K562 (cell line): ENCODE results near the gene CNTN5. TPM values are rescaled to one million over a fixed set of nuclear protein-coding genes. Genes with fewer than 3 reads are reported as not detected.

Experiments
- ATAC-seq: fragments of 200-7000 bp; cut with Tn5 transposase; 3 replicates; pipeline ENCODE4 v1.9.1; 2020; ENCODE audit warnings: moderate library complexity
- BruUV-seq: library from RNA; stranded (reverse); fragments of 400-500 nt; replicated peaks from 2 replicates; lab custom pipeline; 2021; lab: Mats Ljungman, UMichigan
- CTCF ChIA-PET: fragments of 300-600 bp; formaldehyde crosslinking; extraction: SDS; loops from one replicate; lab custom pipeline; 2021; ENCODE audit warnings: low intra/inter-chr PET ratio; lab: Yijun Ruan, JAX
- POLR2A ChIA-PET: fragments of 300-600, 350-650 bp; sonication (Branson Sonifier 250); formaldehyde crosslinking; extraction: SDS; loops from one replicate; lab custom pipeline; 2021; ENCODE audit warnings: antibody characterized with exemption, inconsistent platforms; lab: Yijun Ruan, JAX
- DNase-seq, 4 experiments: peaks; one replicate each; pipeline versions ENCODE4 v3.0.0 to v3.0.0-alpha.2; 2011 to 2018; ENCODE audit warnings: low spot score in 3 of 4, mixed read lengths in 3 of 4; ENCODE audit errors: extremely low read depth in 1 of 4
- FAIRE-seq: peaks from 2 replicates; lab custom pipeline; 2011; peaks lifted over from hg19 to GRCh38; lab: Jason Lieb, UNC
- H2AFZ ChIP-seq: 2 replicates; pipeline ENCODE4 v1.6.0; 2011; ENCODE audit warnings: low read depth, low read length, control low read depth, inconsistent platforms
- H3K27ac ChIP-seq: fragments of 200-600 bp; 3 replicates; pipeline ENCODE4 v1.8.0; 2011; ENCODE audit warnings: low read depth, mild to moderate bottlenecking, control low read depth, inconsistent platforms, low read length, moderate library complexity, mixed read lengths; ENCODE audit errors: extremely low read depth
- H3K27me3 ChIP-seq, 2 experiments: fragments of 300-600 bp in 1 of 2; 2 replicates in 1 of 2; 3 replicates in 1 of 2; pipeline versions ENCODE4 v1.6.0 to v1.8.0; 2011; ENCODE audit warnings: inconsistent platforms in 2 of 2, low read length in 2 of 2, mild to moderate bottlenecking in 1 of 2, mixed read lengths in 1 of 2, moderate library complexity in 1 of 2; ENCODE audit not compliant: control insufficient read depth in 2 of 2, insufficient read depth in 2 of 2
- H3K36me3 ChIP-seq: fragments of 300-600 bp; 3 replicates; pipeline ENCODE4 v1.8.0; 2011; ENCODE audit warnings: mild to moderate bottlenecking, low read length, inconsistent platforms; ENCODE audit not compliant: control insufficient read depth, insufficient read depth
- H3K4me1 ChIP-seq, 2 experiments: fragments of 200-600 bp in 1 of 2; replicated peaks in 1 of 2; 2 replicates in 1 of 2; 3 replicates in 1 of 2; pipeline versions ENCODE4 v1.5.1 to v1.8.0; 2011; ENCODE audit warnings: inconsistent platforms in 2 of 2, low read length in 2 of 2, mild to moderate bottlenecking in 1 of 2, mixed read lengths in 1 of 2, moderate library complexity in 1 of 2; ENCODE audit not compliant: control insufficient read depth in 2 of 2, insufficient read depth in 2 of 2
- H3K4me2 ChIP-seq: 2 replicates; pipeline ENCODE4 v1.6.1; 2011; ENCODE audit warnings: low read length, control low read depth, inconsistent platforms, mixed read lengths; ENCODE audit not compliant: insufficient read depth
- H3K4me3 ChIP-seq: fragments of 200-600 bp; sonication (generic), shearing (Covaris generic); 2 replicates; pipeline ENCODE4 v1.5.1; 2016; ENCODE audit warnings: control low read depth, inconsistent platforms
- H3K79me2 ChIP-seq: fragments of 200-600 bp; 3 replicates; pipeline ENCODE4 v1.8.0; 2011; ENCODE audit warnings: low read length, inconsistent platforms; ENCODE audit not compliant: control insufficient read depth, insufficient read depth
- H3K9ac ChIP-seq, 2 experiments: 2 replicates each; pipeline versions ENCODE4 v1.6.0 to v1.6.1; 2011; ENCODE audit warnings: low read depth in 2 of 2, low read length in 2 of 2, control low read depth in 1 of 2, inconsistent platforms in 1 of 2, mild to moderate bottlenecking in 1 of 2, mixed read lengths in 1 of 2; ENCODE audit not compliant: insufficient read depth in 1 of 2
- H3K9me1 ChIP-seq: one replicate; pipeline ENCODE4 v1.6.0; 2011; ENCODE audit warnings: inconsistent platforms, mild to moderate bottlenecking, low read length, moderate library complexity; ENCODE audit not compliant: control insufficient read depth, insufficient read depth
- H3K9me3 ChIP-seq: replicated peaks from 2 replicates; pipeline ENCODE4 v1.5.1; 2011; ENCODE audit warnings: low read depth, low read length, inconsistent platforms; ENCODE audit not compliant: control insufficient read depth, insufficient read depth
- H4K20me1 ChIP-seq: replicated peaks from 2 replicates; pipeline ENCODE4 v1.6.1; 2011; ENCODE audit warnings: low read length, inconsistent platforms, mixed read lengths; ENCODE audit not compliant: control insufficient read depth, insufficient read depth
- CBX8 ChIP-seq: fragments of 200-600 bp; sonication (generic); IDR thresholded peaks from 2 replicates; pipeline ENCODE4 v1.6.1; 2012; ENCODE audit warnings: borderline replicate concordance, mixed run types, low read depth, mild to moderate bottlenecking, moderate library complexity, mixed read lengths, low read length, control low read depth, inconsistent platforms; ENCODE audit not compliant: poor library complexity, severe bottlenecking; ENCODE audit errors: extremely low read depth
- MBD1 ChIP-seq: fragments of 250-450 bp; sonication (Bioruptor Pico); IDR thresholded peaks from 2 replicates; pipeline ENCODE4 v1.8.0; 2022; ENCODE audit warnings: inconsistent platforms
- MTA1 ChIP-seq: fragments of 450-650 bp; IDR thresholded peaks from 2 replicates; pipeline ENCODE4 v1.6.1; 2017; ENCODE audit warnings: borderline replicate concordance
- RBM15 ChIP-seq: fragments of 200-400 bp; formaldehyde crosslinking; IDR thresholded peaks from 2 replicates; pipeline ENCODE4 v1.6.1; 2018; ENCODE audit warnings: mild to moderate bottlenecking, low read length, moderate library complexity; ENCODE audit not compliant: insufficient read depth
- RHOXF2B ChIP-seq: fragments of 250-450 bp; sonication (Bioruptor Pico); conservative IDR thresholded peaks from 2 replicates; pipeline ENCODE4 v1.5.1; 2021
- SAP30 ChIP-seq: fragments of 200-600 bp; sonication (generic); IDR thresholded peaks from 2 replicates; pipeline ENCODE4 v1.6.1; 2012; ENCODE audit warnings: borderline replicate concordance, low read depth, mild to moderate bottlenecking, moderate library complexity, low read length, control low read depth, inconsistent platforms; ENCODE audit not compliant: insufficient read depth, poor library complexity, severe bottlenecking
- TARDBP ChIP-seq: fragments of 450-650 bp; IDR thresholded peaks from 2 replicates; pipeline ENCODE4 v1.6.1; 2016
- YBX1 ChIP-seq: fragments of 450-650 bp; IDR thresholded peaks from 2 replicates; pipeline ENCODE4 v1.7.1; 2016; ENCODE audit warnings: mild to moderate bottlenecking
- ZNF239 ChIP-seq: fragments of 250-450 bp; sonication (Bioruptor Pico); IDR thresholded peaks from 2 replicates; pipeline ENCODE4 v1.4.0; 2020; ENCODE audit warnings: mild to moderate bottlenecking
- ZNF511 ChIP-seq: sonication (generic); formaldehyde crosslinking; IDR thresholded peaks from 2 replicates; pipeline ENCODE4 v1.8.0; 2022; ENCODE audit warnings: mild to moderate bottlenecking, missing genetic modification reagents
- ZNF512 ChIP-seq: IDR thresholded peaks from 2 replicates; pipeline ENCODE4 v1.6.1; 2016; ENCODE audit warnings: missing genetic modification characterization, missing compliant biosample characterization
- WGBS: fragments of 100-300 bp; shearing (Covaris generic); methylation state at CpG from one replicate; pipeline ENCODE4 v1.1.6; 2016; ENCODE audit warnings: low coverage, mixed read lengths; ENCODE audit not compliant: insufficient coverage; ENCODE audit errors: missing lambda C conversion rate; 5-methylcytosine and 5-hydroxymethylcytosine counted together
- in situ Hi-C: fragments of 300-500 bp; cut with MboI; formaldehyde crosslinking; loops from 4 replicates; pipeline ENCODE4 v1.15.0; 2018; ENCODE audit warnings: inconsistent platforms, mixed read lengths
- intact Hi-C: fragments of 100-400 bp; cut with micrococcal nuclease; formaldehyde crosslinking; loops from 2 replicates; pipeline ENCODE4 v1.14.2; 2022
- polyA plus RNA-seq, 8 experiments: library from polyadenylated mRNA; depleted of rRNA in 4 of 8; stranded (reverse) in 5 of 8; unstranded in 3 of 8; fragments of >200 nt; fragmentation: Nextera tagmentation in 2 of 8; fragmentation: Illumina TruSeq in 1 of 8; extraction: Ambion mirVana in 2 of 8; extraction: Trizol in 1 of 8; gene quantifications; 2 replicates each; pipeline versions ENCODE4 v1.2.1 to v1.2.3, GENCODE V29; 2011 to 2014; ENCODE audit warnings: inconsistent platforms in 1 of 8, missing spikeins in 1 of 8
- total RNA-seq, 7 experiments: library from RNA; depleted of rRNA in 6 of 7; stranded (reverse); fragments of >200 nt in 6 of 7; fragmentation: Illumina TruSeq in 2 of 7; extraction: Trizol in 2 of 7; gene quantifications; 2 replicates each; pipeline versions ENCODE4 v1.2.1 to v1.2.3, GENCODE V29; 2011 to 2021; ENCODE audit warnings: low replicate concordance in 1 of 7

The CNTN5 gene
- total and polyA plus RNA-seq, 9 of the 15 experiments (the other 6 are each of a cell fraction or from before 2014, with no cell fraction given), result 0.03 TPM; not detected in 8

- ChIA-PET CTCF (no interaction called here), POLR2A (no interaction called here)
- 0% methylated on average over 3 of the region's 3 CpGs for WGBS
- Histone ChIP-seq H2AFZ (no peak overlapping the region), H3K27ac (no peak overlapping the region), H4K20me1 (no peaks in the 10 kb centered on the region), H3K9me3 (no peaks in the 10 kb centered on the region), H3K4me1 (no peaks in the 10 kb centered on the region), H3K79me2 (no peaks in the 10 kb centered on the region), H3K4me3 (no peak overlapping the region), H3K27me3 (no peaks in the 10 kb centered on the region), H3K36me3 (no peaks in the 10 kb centered on the region), H3K9me1 (no peaks in the 10 kb centered on the region), H3K4me2 (no peak overlapping the region), H3K9ac (no peak overlapping the region)
- DNase-seq (no peak), ATAC-seq (no peak), FAIRE-seq (no peak)
- no TSS peak for BruUV-seq
- in situ Hi-C loops, result no loop called here
- intact Hi-C loops, result no loop called here
- TF ChIP-seq RBM15, result no peak
- TF ChIP-seq MBD1 (CRISPR knock-in tag), result no peak
- TF ChIP-seq ZNF239 (CRISPR knock-in tag), result no peak
- no peak for TF ChIP-seq RHOXF2B
- TF ChIP-seq TARDBP, result no peak
- TF ChIP-seq CBX8, result no peak
- no peak for TF ChIP-seq MTA1
- TF ChIP-seq SAP30, result no peak
- no peak for TF ChIP-seq ZNF512 (tag)
- no peak for TF ChIP-seq ZNF511 (CRISPR knock-in tag)
- TF ChIP-seq YBX1, result no peak
Observed at GRCh38 chr11:99911116-99911515, 890.4 kb downstream of the CNTN5 start.
